Activated CD4-positive, alpha-beta memory T cell treated with anti-CD3 and anti-CD28 coated beads, Interleukin-2, amount 10 ng/mL, durations not matched to agents 7 days and 5 days (primary cell): Measurements from ENCODE around the gene NRG3. TPM values are rescaled to one million over a fixed set of nuclear protein-coding genes. Genes with fewer than 3 reads are reported as not detected.

Experiments
- CTCF ChIA-PET: fragments of 350-600 bp; sonication (Branson Sonifier 250); formaldehyde crosslinking; loops from one replicate; lab custom pipeline; 2021; ENCODE audit warnings: antibody characterized with exemption, inconsistent platforms; lab: Charles Lee
- POLR2A ChIA-PET: fragments of 350-600 bp; sonication (Branson Sonifier 250); formaldehyde crosslinking; loops from one replicate; lab custom pipeline; 2021; ENCODE audit warnings: antibody characterized with exemption; lab: Charles Lee
- DNase-seq: peaks from one replicate; pipeline ENCODE4 v3.0.0-alpha.2; 2020
- H3K27ac Mint-ChIP-seq: one replicate; pipeline ENCODE4 v1.8.0; 2021; ENCODE audit warnings: mild to moderate bottlenecking, mixed read lengths
- H3K27me3 Mint-ChIP-seq: one replicate; pipeline ENCODE4 v1.8.0; 2021; ENCODE audit warnings: mixed read lengths
- H3K36me3 Mint-ChIP-seq: one replicate; pipeline ENCODE4 v1.8.0; 2021; ENCODE audit warnings: low read depth, mixed read lengths
- H3K4me1 Mint-ChIP-seq: one replicate; pipeline ENCODE4 v1.8.0; 2021; ENCODE audit warnings: mixed read lengths
- H3K4me3 Mint-ChIP-seq: one replicate; pipeline ENCODE4 v1.8.0; 2021; ENCODE audit warnings: mild to moderate bottlenecking, mixed read lengths
- H3K9me3 Mint-ChIP-seq: one replicate; pipeline ENCODE4 v1.8.0; 2021; ENCODE audit warnings: mixed read lengths
- total RNA-seq, 2 experiments: library from RNA; stranded (reverse); gene quantifications; one replicate each; pipeline ENCODE4 v1.2.3, GENCODE V29; 2021

NRG3 gene
- total RNA-seq, 2 experiments from 2014 or later, result not detected

- Mint-ChIP-seq H3K36me3 (no peaks in the 10 kb centered on the region), H3K4me3 (no peak overlapping the region), H3K4me1 (no peaks in the 10 kb centered on the region), H3K9me3 (peaks cover 11% of the 10 kb centered on the region), H3K27me3 (no peaks in the 10 kb centered on the region), H3K27ac (no peak overlapping the region)
- no peak for DNase-seq
- ChIA-PET POLR2A (no interaction called here), CTCF (no interaction called here)
Measured at GRCh38 chr10:82234173-82234572, 359.2 kb downstream of the NRG3 start.

GRCh38 chr10:82236084-82236731 is 361.2 kb downstream of the NRG3 start:
- Mint-ChIP-seq H3K36me3 (no peaks in the 10 kb centered on the region), H3K27me3 (no peaks in the 10 kb centered on the region), H3K4me1 (no peaks in the 10 kb centered on the region), H3K27ac (no peak overlapping the region), H3K4me3 (no peak overlapping the region), H3K9me3 (peaks cover 7% of the 10 kb centered on the region)
- no peak for DNase-seq
- ChIA-PET POLR2A (no interaction called here), CTCF (no interaction called here)

GRCh38 chr10:82238291-82238690 is 363.3 kb downstream of the NRG3 start:
- no peak for DNase-seq
- Mint-ChIP-seq H3K36me3 (no peaks in the 10 kb centered on the region), H3K27me3 (no peaks in the 10 kb centered on the region), H3K27ac (no peak overlapping the region), H3K4me3 (no peak overlapping the region), H3K9me3 (peaks cover 7% of the 10 kb centered on the region), H3K4me1 (no peaks in the 10 kb centered on the region)
- CTCF ChIA-PET, result no interaction called here
- POLR2A ChIA-PET, result no interaction called here

- ChIA-PET CTCF (no interaction called here), POLR2A (no interaction called here)
- peaks cover 2% of the 10 kb centered on the region for H3K9me3 Mint-ChIP-seq
- no peaks in the 10 kb centered on the region for H3K27me3 Mint-ChIP-seq
- H3K4me3 Mint-ChIP-seq, result no peak overlapping the region
- no peak overlapping the region for H3K27ac Mint-ChIP-seq
- DNase-seq, result no peak
- H3K36me3 Mint-ChIP-seq, result no peaks in the 10 kb centered on the region
- H3K4me1 Mint-ChIP-seq, result no peaks in the 10 kb centered on the region
Measured at GRCh38 chr10:82240408-82240807, 365.4 kb downstream of the NRG3 start.

- Mint-ChIP-seq H3K9me3 (peaks cover 2% of the 10 kb centered on the region), H3K36me3 (no peaks in the 10 kb centered on the region), H3K4me3 (no peak overlapping the region), H3K27me3 (no peaks in the 10 kb centered on the region), H3K4me1 (no peaks in the 10 kb centered on the region), H3K27ac (no peak overlapping the region)
- no peak for DNase-seq
- ChIA-PET POLR2A (no interaction called here), CTCF (no interaction called here)
Measured at GRCh38 chr10:82242778-82243177, 367.8 kb downstream of the NRG3 start.

GRCh38 chr10:82245157-82245556 is 370.2 kb downstream of the NRG3 start:
- Mint-ChIP-seq H3K36me3 (no peaks in the 10 kb centered on the region), H3K4me3 (no peak overlapping the region), H3K9me3 (peaks cover 2% of the 10 kb centered on the region), H3K4me1 (no peaks in the 10 kb centered on the region), H3K27me3 (no peaks in the 10 kb centered on the region), H3K27ac (no peak overlapping the region)
- no peak for DNase-seq
- ChIA-PET POLR2A (no interaction called here), CTCF (no interaction called here)

- no peak for DNase-seq
- Mint-ChIP-seq H3K9me3 (peaks cover 2% of the 10 kb centered on the region), H3K36me3 (no peaks in the 10 kb centered on the region), H3K4me3 (no peak overlapping the region), H3K27me3 (no peaks in the 10 kb centered on the region), H3K4me1 (no peaks in the 10 kb centered on the region), H3K27ac (no peak overlapping the region)
- ChIA-PET CTCF (no interaction called here), POLR2A (no interaction called here)
Measured at GRCh38 chr10:82245906-82246560, 371.0 kb downstream of the NRG3 start.

GRCh38 chr10:82249141-82249540 is 374.1 kb downstream of the NRG3 start:
- ChIA-PET POLR2A (no interaction called here), CTCF (no interaction called here)
- no peak overlapping the region for H3K4me3 Mint-ChIP-seq
- no peaks in the 10 kb centered on the region for H3K27me3 Mint-ChIP-seq
- H3K9me3 Mint-ChIP-seq, result peaks cover 6% of the 10 kb centered on the region
- no peaks in the 10 kb centered on the region for H3K36me3 Mint-ChIP-seq
- no peak for DNase-seq
- no peaks in the 10 kb centered on the region for H3K4me1 Mint-ChIP-seq
- H3K27ac Mint-ChIP-seq, result no peak overlapping the region

- Mint-ChIP-seq H3K9me3 (peaks cover 11% of the 10 kb centered on the region), H3K4me1 (no peaks in the 10 kb centered on the region), H3K27me3 (no peaks in the 10 kb centered on the region), H3K4me3 (no peak overlapping the region), H3K27ac (no peak overlapping the region), H3K36me3 (no peaks in the 10 kb centered on the region)
- CTCF ChIA-PET, result no interaction called here
- POLR2A ChIA-PET, result no interaction called here
- DNase-seq, result no peak
Measured at GRCh38 chr10:82251222-82251906, 376.4 kb downstream of the NRG3 start.

GRCh38 chr10:82252081-82252480 is 377.1 kb downstream of the NRG3 start:
- Mint-ChIP-seq H3K4me1 (no peaks in the 10 kb centered on the region), H3K9me3 (peaks cover 12% of the 10 kb centered on the region), H3K4me3 (no peak overlapping the region), H3K36me3 (no peaks in the 10 kb centered on the region), H3K27me3 (no peaks in the 10 kb centered on the region), H3K27ac (no peak overlapping the region)
- ChIA-PET POLR2A (no interaction called here), CTCF (no interaction called here)
- no peak for DNase-seq

- H3K36me3 Mint-ChIP-seq, result no peaks in the 10 kb centered on the region
- DNase-seq, result no peak
- no peak overlapping the region for H3K27ac Mint-ChIP-seq
- ChIA-PET POLR2A (no interaction called here), CTCF (no interaction called here)
- no peaks in the 10 kb centered on the region for H3K27me3 Mint-ChIP-seq
- peaks cover 12% of the 10 kb centered on the region for H3K9me3 Mint-ChIP-seq
- no peak overlapping the region for H3K4me3 Mint-ChIP-seq
- H3K4me1 Mint-ChIP-seq, result no peaks in the 10 kb centered on the region
Measured at GRCh38 chr10:82254237-82254636, 379.2 kb downstream of the NRG3 start.

GRCh38 chr10:82256275-82256674 is 381.3 kb downstream of the NRG3 start:
- CTCF ChIA-PET, result no interaction called here
- H3K9me3 Mint-ChIP-seq, result peaks cover 12% of the 10 kb centered on the region
- no peaks in the 10 kb centered on the region for H3K36me3 Mint-ChIP-seq
- no peaks in the 10 kb centered on the region for H3K27me3 Mint-ChIP-seq
- no peak for DNase-seq
- H3K27ac Mint-ChIP-seq, result no peak overlapping the region
- POLR2A ChIA-PET, result no interaction called here
- no peak overlapping the region for H3K4me3 Mint-ChIP-seq
- H3K4me1 Mint-ChIP-seq, result no peaks in the 10 kb centered on the region

- CTCF ChIA-PET, result no interaction called here
- Mint-ChIP-seq H3K36me3 (no peaks in the 10 kb centered on the region), H3K27ac (no peak overlapping the region), H3K4me3 (no peak overlapping the region), H3K27me3 (no peaks in the 10 kb centered on the region), H3K9me3 (peaks cover 16% of the 10 kb centered on the region), H3K4me1 (no peaks in the 10 kb centered on the region)
- no peak for DNase-seq
- POLR2A ChIA-PET, result no interaction called here
Measured at GRCh38 chr10:82266438-82266837, 391.4 kb downstream of the NRG3 start.

GRCh38 chr10:82267014-82267413 is 392.0 kb downstream of the NRG3 start:
- Mint-ChIP-seq H3K27ac (no peak overlapping the region), H3K36me3 (no peaks in the 10 kb centered on the region), H3K9me3 (peaks cover 16% of the 10 kb centered on the region), H3K27me3 (no peaks in the 10 kb centered on the region), H3K4me3 (no peak overlapping the region), H3K4me1 (no peaks in the 10 kb centered on the region)
- ChIA-PET CTCF (no interaction called here), POLR2A (no interaction called here)
- no peak for DNase-seq
